T-helper 2 cell treated with Interferon-gamma antibody and Interleukin-4, amounts not matched to agents 100 ng/mL and 5 ng/mL, for 36 hours (primary cell): ENCODE results near the gene POLR3G. TPM values are rescaled to one million over a fixed set of nuclear protein-coding genes. Genes with fewer than 3 reads are reported as not detected.

Source experiments
- intact Hi-C: fragments of 100-400 bp; cut with micrococcal nuclease; formaldehyde crosslinking; loops from one replicate; pipeline ENCODE4 v1.15.1; 2023
- total RNA-seq: library from RNA; stranded (reverse); gene quantifications from 2 replicates; pipeline ENCODE4 v1.2.3, GENCODE V29; 2022

Gene POLR3G
- total RNA-seq = 5.8 and 6.6 TPM in 2 replicates

GRCh38 chr5:90474235-90475107, at the start of gene POLR3G, which contains the start of gene MBLAC2:
POLR3G (plus strand) TSS chr5:90474864; CDS start chr5:90485568, 10,704 bp downstream.
MBLAC2 (minus strand) TSS chr5:90474771; CDS start chr5:90474292, 479 bp downstream.
- intact Hi-C loops = loop anchor here (1.0 kb wide), 4 partner anchors 35 to 909 kb away; partner anchors contain the start of genes ARRDC3, CETN3 and LYSMD3

DNA sequence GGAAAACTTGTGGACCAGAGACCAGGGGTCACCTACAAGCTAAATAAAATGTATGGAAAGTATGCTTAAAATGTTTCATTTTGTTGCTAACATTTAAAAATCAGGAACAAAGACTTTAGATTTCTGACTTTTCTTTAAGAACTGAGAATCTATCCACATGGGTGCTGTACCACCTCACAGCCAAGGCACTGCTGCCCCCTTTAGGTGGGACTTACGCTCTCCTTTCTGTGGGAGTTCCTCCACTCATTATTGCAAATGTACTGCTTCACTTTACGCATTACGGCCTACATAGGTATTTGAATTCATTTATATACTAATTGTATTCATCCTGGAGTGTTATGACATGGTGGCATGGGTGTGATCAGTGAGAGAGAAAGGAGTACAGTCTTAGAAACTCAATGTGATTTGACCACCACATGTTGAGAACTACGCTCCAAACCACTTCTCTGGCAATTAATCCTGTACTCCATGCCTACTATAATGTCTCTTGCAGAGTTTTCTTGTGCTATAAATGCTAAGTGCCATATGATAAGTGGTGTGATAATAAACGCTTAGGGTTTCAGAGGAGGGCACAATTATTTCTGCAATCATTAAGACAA, 40.4 kb upstream of the POLR3G start:
- intact Hi-C loops = no loop called here

DNA sequence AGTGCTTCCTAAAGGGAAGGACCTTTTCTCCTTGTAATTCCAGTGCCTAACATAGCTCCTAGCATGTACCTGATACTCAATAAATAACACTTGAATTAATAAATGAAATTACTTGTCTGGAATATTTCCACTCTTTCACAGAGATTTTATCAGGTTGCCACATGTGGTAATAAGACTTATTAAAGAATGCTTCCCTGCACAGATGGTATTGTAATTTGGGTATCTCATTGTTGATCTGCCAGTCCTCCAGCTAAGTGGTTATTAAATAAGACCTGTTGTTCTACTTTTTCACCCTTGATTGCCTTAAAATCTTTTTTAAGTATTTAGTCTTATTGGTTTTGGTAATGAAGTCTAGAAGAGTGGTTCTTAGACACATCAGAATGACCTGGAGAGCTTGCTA, 37.0 kb upstream of the POLR3G start:
- intact Hi-C loops = loop anchor here (2.0 kb wide), 2 partner anchors 29 to 167 kb away; partner anchors contain the start of gene CETN3

DNA sequence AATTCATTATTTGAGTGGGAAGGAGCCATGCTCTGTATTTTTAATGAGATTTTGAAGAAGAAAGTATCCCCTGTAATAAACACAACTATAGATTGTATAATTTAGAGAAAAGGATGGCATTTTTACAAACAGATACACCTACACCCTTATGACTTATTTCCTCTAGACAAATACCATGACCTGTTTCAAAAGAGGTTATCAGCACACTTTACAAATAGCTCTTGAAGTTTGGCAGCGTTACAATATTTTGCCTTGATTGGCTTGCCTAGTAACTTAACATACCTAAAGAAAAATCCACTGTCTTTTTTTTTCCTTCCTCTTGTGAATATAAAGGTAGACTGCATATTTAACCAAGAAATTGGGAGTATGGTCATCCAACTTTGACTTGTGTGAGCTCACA, 36.6 kb upstream of the POLR3G start:
- intact Hi-C loops = loop anchor here (2.0 kb wide), 2 partner anchors 29 to 167 kb away; partner anchors contain the start of gene CETN3

DNA sequence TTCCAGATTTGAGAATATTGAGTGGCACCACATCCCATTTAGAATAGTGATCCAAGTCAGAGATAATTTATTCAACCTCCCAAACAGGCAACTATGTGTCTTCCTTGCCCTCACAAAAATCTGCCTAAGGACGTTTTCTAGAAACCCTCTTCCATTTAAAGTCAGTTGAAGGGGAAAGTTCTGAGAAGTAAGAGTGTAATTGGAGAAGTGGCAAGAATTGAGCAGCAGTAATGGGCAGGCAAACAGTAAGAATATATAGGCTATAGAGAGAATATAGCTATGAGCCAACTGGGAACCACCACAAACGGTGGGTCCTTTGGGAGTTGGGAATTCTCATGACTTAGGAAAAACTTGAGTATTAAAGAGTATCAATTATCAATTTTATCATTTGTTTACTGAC, 34.0 kb upstream of the POLR3G start:
- intact Hi-C loops = loop anchor here (1.0 kb wide), 1 partner anchor 343 kb away; no protein-coding TSS in a partner anchor

GRCh38 chr5:90446961-90447360, 27.7 kb upstream of the POLR3G start:
- intact Hi-C loops = no loop called here

GRCh38 chr5:90461288-90461687, 13.4 kb upstream of the POLR3G start:
- intact Hi-C loops = no loop called here

- intact Hi-C loops = no loop called here
Measured at GRCh38 chr5:90472783-90473395, 1.8 kb upstream of the POLR3G start.

- intact Hi-C loops = loop anchor here (1.0 kb wide), 4 partner anchors 34 to 910 kb away; partner anchors contain the start of genes ARRDC3, CETN3 and LYSMD3
Measured at GRCh38 chr5:90473396-90474234, 1.0 kb upstream of the POLR3G start.

GRCh38 chr5:90475436-90475980, 844 bp downstream of the POLR3G start:
- intact Hi-C loops = no loop called here

DNA sequence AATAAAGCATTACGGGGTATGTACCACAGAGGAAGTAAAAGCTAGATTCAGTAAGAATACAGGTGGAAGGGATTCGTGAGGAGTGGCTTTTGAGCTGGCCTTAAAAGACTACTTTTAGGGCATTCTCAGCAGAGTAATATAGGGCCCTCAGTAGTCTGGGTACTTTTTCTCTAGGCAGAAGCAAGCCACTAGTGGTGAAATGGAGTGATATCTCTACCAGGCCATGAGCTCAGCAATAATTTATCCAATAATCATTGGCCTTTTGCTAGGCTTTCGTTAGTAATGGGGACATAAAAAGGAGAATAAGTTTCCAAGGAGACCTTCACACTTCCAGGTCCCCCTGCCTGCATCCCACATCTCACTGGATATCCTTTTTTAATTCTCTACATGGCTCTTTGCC, 1.7 kb downstream of the POLR3G start:
- intact Hi-C loops = no loop called here

DNA sequence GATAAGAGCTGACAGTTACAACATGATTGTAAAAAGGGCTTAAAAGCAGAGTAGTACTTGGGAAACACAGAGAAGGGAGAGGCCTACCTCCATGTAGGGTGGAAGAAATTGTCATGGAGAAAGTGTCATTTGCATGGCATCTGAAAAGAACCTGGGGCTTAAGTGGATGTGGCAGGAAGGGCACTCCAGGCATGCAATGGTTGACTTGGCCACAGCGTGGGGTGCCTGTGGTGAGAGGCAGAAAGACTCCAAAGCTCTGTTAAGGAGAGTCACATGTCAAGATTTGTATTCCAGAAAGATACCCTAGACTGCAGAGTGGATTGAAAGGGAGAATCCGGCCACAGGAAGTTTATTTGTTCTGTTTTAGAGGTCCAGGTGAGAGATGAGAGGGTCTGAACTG, 2.4 kb downstream of the POLR3G start:
- intact Hi-C loops = no loop called here

GRCh38 chr5:90477621-90478215, 3.1 kb downstream of the POLR3G start:
- intact Hi-C loops = no loop called here

GRCh38 chr5:90479611-90480385, 5.1 kb downstream of the POLR3G start:
- intact Hi-C loops = no loop called here

DNA sequence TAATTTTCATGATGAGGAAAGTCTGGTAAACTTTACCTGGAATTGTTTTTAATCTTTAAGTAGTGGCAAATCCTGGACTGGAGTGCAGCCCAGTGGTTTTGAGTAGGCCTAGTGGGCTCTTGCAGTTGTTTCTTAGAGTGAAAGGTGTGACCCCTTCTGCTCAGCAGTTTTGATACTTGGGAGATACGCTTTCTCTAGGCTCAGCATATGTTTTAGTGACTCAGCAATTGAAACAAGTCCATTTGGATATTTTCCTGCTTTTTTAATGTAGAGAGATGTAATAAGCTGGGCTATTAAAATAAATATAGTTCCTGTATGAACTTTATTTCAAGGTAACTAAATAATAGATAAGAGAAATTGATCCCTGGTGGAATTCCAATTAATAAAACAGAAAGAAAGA, 6.0 kb downstream of the POLR3G start:
- intact Hi-C loops = no loop called here

- intact Hi-C loops = no loop called here
Measured at GRCh38 chr5:90483206-90483605, 8.5 kb downstream of the POLR3G start.

DNA sequence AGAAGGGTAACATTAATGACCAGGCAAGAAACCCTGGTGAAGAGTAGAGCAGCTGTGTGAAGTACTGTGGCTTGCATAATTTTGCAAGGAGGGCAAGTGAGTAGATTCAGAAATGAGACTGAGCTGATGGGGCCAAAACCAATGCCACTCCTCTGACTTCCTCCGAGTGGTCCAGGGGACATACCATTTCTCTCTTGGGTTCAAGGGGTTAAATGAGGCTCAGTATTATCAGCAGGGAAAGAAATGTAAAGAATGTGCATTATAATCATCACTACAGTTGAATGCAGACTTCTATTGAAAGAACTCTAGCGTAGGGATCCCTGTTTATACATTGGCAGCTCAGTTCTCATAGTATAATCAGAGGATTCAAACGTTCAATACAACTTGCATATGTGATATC, 9.9 kb downstream of the POLR3G start:
- intact Hi-C loops = no loop called here

DNA sequence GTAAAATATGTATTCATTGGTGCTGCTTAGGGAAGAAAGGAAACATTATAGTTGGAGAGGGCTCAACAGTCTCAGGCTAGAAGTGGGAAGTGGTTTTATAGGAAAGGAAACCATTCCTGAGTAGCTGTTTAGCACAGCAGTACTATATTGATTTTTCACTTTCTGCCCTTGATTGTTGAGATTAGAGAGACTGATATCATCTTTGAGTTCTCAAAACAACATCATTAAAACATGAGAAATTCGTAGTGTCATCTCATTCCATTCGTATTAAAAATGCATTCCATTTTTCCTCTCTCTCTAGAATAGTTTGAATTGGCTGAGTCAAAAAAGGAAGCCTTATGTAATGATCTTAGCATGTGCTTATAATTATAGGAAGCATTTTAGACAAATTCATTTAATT, 14.1 kb downstream of the POLR3G start:
- intact Hi-C loops = no loop called here

GRCh38 chr5:90494043-90494442, 19.4 kb downstream of the POLR3G start:
- intact Hi-C loops = no loop called here
